Natural killer cell (primary cell): Measurements from ENCODE around the gene GSTA3. TPM values are rescaled to one million over a fixed set of nuclear protein-coding genes. Genes with fewer than 3 reads are reported as not detected.

ENCODE experiments used
- ATAC-seq, 3 donors: fragments of 150-1000 bp in 2 of 3; fragments of 200-7000 bp in 1 of 3; cut with Tn5 transposase; 1 replicate in 1 of 3; 2 replicates in 2 of 3; pipeline ENCODE4 v1.10.0; 2021; ENCODE audit warnings: mild to moderate bottlenecking in 2 of 3, moderate library complexity in 2 of 3
- DNase-seq, 2 donors: peaks; one replicate each; pipeline versions ENCODE4 v3.0.0 to v3.0.0-alpha.2; 2013 to 2021; ENCODE audit warnings: mixed read lengths in 1 of 2
- H3K27ac ChIP-seq: one replicate; pipeline ENCODE4 v1.5.1; 2013; ENCODE audit warnings: mild to moderate bottlenecking, low read length
- H3K27me3 ChIP-seq: one replicate; pipeline ENCODE4 v1.6.1; 2013; ENCODE audit warnings: low read length; ENCODE audit not compliant: control insufficient read depth, insufficient read depth
- H3K36me3 ChIP-seq: one replicate; pipeline ENCODE4 v1.6.1; 2013; ENCODE audit warnings: low read length; ENCODE audit not compliant: control insufficient read depth, insufficient read depth
- H3K4me1 ChIP-seq: one replicate; pipeline ENCODE4 v1.6.1; 2013; ENCODE audit warnings: low read length; ENCODE audit not compliant: control insufficient read depth, insufficient read depth
- H3K4me3 ChIP-seq: one replicate; pipeline ENCODE4 v1.5.1; 2013; ENCODE audit warnings: low read length
- H3K9me3 ChIP-seq: one replicate; pipeline ENCODE4 v1.6.1; 2013; ENCODE audit warnings: low read length; ENCODE audit not compliant: control insufficient read depth, insufficient read depth
- H3K27ac Mint-ChIP-seq, 2 donors: one replicate each; pipeline ENCODE4 v1.8.0; 2022; ENCODE audit warnings: mild to moderate bottlenecking in 2 of 2, mixed read lengths in 2 of 2, moderate library complexity in 1 of 2
- H3K27me3 Mint-ChIP-seq, 2 donors: one replicate each; pipeline ENCODE4 v1.8.0; 2022; ENCODE audit warnings: low read depth in 2 of 2, mixed read lengths in 2 of 2
- H3K36me3 Mint-ChIP-seq: one replicate; pipeline ENCODE4 v1.8.0; 2022; ENCODE audit warnings: mixed read lengths
- H3K4me1 Mint-ChIP-seq, 2 donors: one replicate each; pipeline ENCODE4 v1.8.0; 2022; ENCODE audit warnings: mixed read lengths in 2 of 2
- H3K4me3 Mint-ChIP-seq: one replicate; pipeline ENCODE4 v1.8.0; 2022; ENCODE audit warnings: mild to moderate bottlenecking, moderate library complexity, mixed read lengths
- H3K9me3 Mint-ChIP-seq, 2 donors: one replicate each; pipeline ENCODE4 v1.8.0; 2022; ENCODE audit warnings: mixed read lengths in 2 of 2
- CTCF ChIP-seq: fragments of 200-600 bp; IDR thresholded peaks from one replicate; pipeline ENCODE4 v1.8.0; 2022; ENCODE audit warnings: antibody characterized with exemption
- WGBS: methylation state at CpG from one replicate; pipeline ENCODE4 v1.1.7; 2013; ENCODE audit warnings: missing lambda C conversion rate; ENCODE audit not compliant: insufficient coverage; 5-methylcytosine and 5-hydroxymethylcytosine counted together
- intact Hi-C: fragments of 100-400 bp; cut with micrococcal nuclease; formaldehyde crosslinking; loops from one replicate; pipeline ENCODE4 v1.14.2; 2022
- total RNA-seq, 4 donors: library from RNA; stranded (reverse); fragments of 120-200 nt in 1 of 4; gene quantifications; one replicate each; pipeline versions ENCODE4 v1.2.3 to v1.2.4, GENCODE V29; 2013 to 2022

GSTA3 gene
- total RNA-seq, 3 donors from 2014 or later (not counting 1 experiment from before 2014, with no cell fraction given): not detected

DNA sequence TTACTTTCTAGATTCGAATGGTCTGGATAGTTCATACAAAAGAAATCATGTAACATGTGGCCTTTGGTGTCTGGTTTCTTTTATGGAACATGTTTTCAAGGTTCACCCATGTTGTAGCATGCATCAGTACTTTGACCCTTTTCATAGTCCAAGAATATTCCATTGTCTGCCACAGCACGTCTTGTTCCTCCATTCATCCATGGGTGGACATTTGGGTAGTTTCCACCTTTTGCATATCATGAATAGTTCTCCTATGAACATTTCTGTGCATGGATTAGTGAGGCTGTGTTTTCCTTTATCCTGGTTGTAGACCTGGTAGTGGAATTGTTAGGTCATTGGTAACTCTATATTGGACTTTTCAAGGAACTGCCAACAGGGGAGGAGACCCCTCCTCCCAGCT, 31.7 kb downstream of the GSTA3 start:
- TF ChIP-seq CTCF: no peak
- no peak for ATAC-seq

GRCh38 chr6:52877168-52877567, 32.3 kb downstream of the GSTA3 start:
- H3K4me1 ChIP-seq: peaks cover 5% of the 10 kb centered on the region
- Mint-ChIP-seq H3K9me3 (no peaks in the 10 kb centered on the region), H3K4me1 (peaks cover 4% of the 10 kb centered on the region in 2 donors), H3K27me3 (peaks cover 12 to 14% of the 10 kb centered on the region in 2 donors), H3K4me3 (no peak overlapping the region), H3K27ac (no peak overlapping the region), H3K36me3 (no peaks in the 10 kb centered on the region)
- DNase-seq (no peak), ATAC-seq (no peak)
- no peaks in the 10 kb centered on the region for H3K27me3 ChIP-seq
- 87% methylated on average over 2 of the region's 3 CpGs for WGBS
- H3K4me3 ChIP-seq: no peak overlapping the region
- intact Hi-C loops: no loop called here
- H3K27ac ChIP-seq: no peak overlapping the region
- no peak for TF ChIP-seq CTCF
- H3K36me3 ChIP-seq: no peaks in the 10 kb centered on the region
- no peaks in the 10 kb centered on the region for H3K9me3 ChIP-seq

More for the DNA sequence above, 31.7 kb downstream of the GSTA3 start:
- no peaks in the 10 kb centered on the region for H3K9me3 ChIP-seq
- H3K36me3 Mint-ChIP-seq: no peaks in the 10 kb centered on the region
- peaks cover 10 to 12% of the 10 kb centered on the region in 2 donors for H3K27me3 Mint-ChIP-seq
- peaks cover 6% of the 10 kb centered on the region for H3K4me1 ChIP-seq
- H3K36me3 ChIP-seq: no peaks in the 10 kb centered on the region
- H3K4me3 ChIP-seq: no peak overlapping the region
- no peak for DNase-seq
- H3K27ac ChIP-seq: no peak overlapping the region
- H3K27me3 ChIP-seq: no peaks in the 10 kb centered on the region
- peaks cover 6 to 8% of the 10 kb centered on the region in 2 donors for H3K4me1 Mint-ChIP-seq
- no peak overlapping the region for H3K4me3 Mint-ChIP-seq
- no peaks in the 10 kb centered on the region for H3K9me3 Mint-ChIP-seq
- intact Hi-C loops: no loop called here
- 76% methylated on average over 2 of the region's 2 CpGs for WGBS
- no peak overlapping the region for H3K27ac Mint-ChIP-seq

DNA sequence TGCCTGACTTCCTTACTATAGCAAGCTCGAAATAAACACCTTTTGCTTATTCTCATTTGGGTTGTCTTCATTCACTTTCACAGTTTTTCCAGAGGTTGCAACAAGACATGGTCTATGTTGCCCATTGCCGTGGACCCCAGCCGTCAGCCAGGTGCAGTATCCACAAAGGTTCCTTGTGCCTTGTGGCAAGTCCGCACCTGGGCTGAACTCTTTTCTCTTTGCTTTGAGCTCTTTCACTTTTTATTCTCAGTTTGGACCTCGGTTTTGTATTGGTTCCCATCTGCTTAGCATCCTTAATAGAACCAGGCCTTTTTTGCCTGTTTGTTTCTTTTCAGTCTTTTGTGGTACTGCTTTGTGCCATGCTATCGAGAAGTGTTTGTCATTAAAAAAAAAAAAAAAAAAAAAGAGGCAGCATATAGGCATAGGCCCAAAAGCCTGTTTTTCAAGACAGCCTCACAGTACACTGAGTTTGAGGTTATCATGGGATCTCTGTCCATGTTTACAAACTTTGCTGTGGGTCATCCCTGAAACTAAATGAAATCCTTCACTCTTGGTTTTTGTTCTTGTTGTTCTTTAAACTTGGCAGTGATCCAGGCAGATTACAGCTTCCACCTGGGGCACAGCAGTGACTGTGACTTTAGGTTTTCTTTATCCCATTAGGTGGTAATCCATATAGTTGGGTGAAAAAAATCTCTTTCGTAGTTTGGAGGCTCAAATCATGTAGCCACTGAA, 33.3 kb downstream of the GSTA3 start:
- intact Hi-C loops: no loop called here
- WGBS: 88% methylated on average over 7 of the region's 7 CpGs
- Histone ChIP-seq H3K4me1 (no peaks in the 10 kb centered on the region), H3K9me3 (no peaks in the 10 kb centered on the region), H3K27ac (no peak overlapping the region), H3K27me3 (no peaks in the 10 kb centered on the region), H3K36me3 (no peaks in the 10 kb centered on the region), H3K4me3 (no peak overlapping the region)
- no peak for TF ChIP-seq CTCF
- H3K4me3 Mint-ChIP-seq: no peak overlapping the region
- H3K27me3 Mint-ChIP-seq: peaks cover 12 to 24% of the 10 kb centered on the region in 2 donors
- no peak overlapping the region for H3K27ac Mint-ChIP-seq
- H3K9me3 Mint-ChIP-seq: no peaks in the 10 kb centered on the region
- no peak for DNase-seq
- no peak for ATAC-seq
- H3K36me3 Mint-ChIP-seq: no peaks in the 10 kb centered on the region
- no peaks in the 10 kb centered on the region for H3K4me1 Mint-ChIP-seq

GRCh38 chr6:52872031-52872430, 37.5 kb downstream of the GSTA3 start:
- ATAC-seq (no peak), DNase-seq (no peak)
- Mint-ChIP-seq H3K4me3 (no peak overlapping the region), H3K27ac (no peak overlapping the region), H3K9me3 (no peaks in the 10 kb centered on the region), H3K36me3 (no peaks in the 10 kb centered on the region), H3K4me1 (no peaks in the 10 kb centered on the region), H3K27me3 (peaks cover 9 to 31% of the 10 kb centered on the region in 2 donors)
- H3K27me3 ChIP-seq: no peaks in the 10 kb centered on the region
- intact Hi-C loops: no loop called here
- no peaks in the 10 kb centered on the region for H3K4me1 ChIP-seq
- H3K9me3 ChIP-seq: no peaks in the 10 kb centered on the region
- no peak overlapping the region for H3K27ac ChIP-seq
- no peak for TF ChIP-seq CTCF
- 73% methylated on average over 3 of the region's 4 CpGs for WGBS
- no peaks in the 10 kb centered on the region for H3K36me3 ChIP-seq
- H3K4me3 ChIP-seq: no peak overlapping the region
